ENCODE measurements around the gene SCN8A. TPM values are rescaled to one million over a fixed set of nuclear protein-coding genes. Genes with fewer than 3 reads are reported as not detected.

SCN8A gene
- total and polyA plus RNA-seq, 2 experiments from 2014 or later, result 4.6 to 23.9 TPM

DNA sequence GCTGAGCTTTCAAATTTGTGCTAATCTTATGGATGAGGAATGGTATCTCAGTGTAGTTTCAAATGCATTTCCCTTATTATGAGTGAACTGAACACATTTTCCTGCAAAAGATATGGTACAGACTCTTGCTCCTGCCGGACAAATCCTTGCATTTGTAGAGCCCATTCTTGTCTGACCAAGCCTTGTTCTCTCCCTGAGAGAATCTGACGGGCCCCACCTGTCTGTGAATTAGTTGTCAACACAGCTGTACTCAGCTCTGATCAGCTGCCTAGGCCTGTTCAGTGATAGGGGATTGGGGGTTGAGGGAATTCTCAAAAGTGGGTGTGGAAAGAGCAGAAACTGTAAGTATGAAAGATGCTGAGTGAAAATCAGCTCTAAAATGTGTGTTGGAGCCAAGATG lies 42.8 kb upstream of the SCN8A start:
- H3K4me3 ChIP-seq, result no peak overlapping the region
- H3K9me2 ChIP-seq (ENCODE audit: insufficient read depth), result no peaks in the 10 kb centered on the region
- H3F3A ChIP-seq (replicated peaks; ENCODE audit: low read depth), result no peaks in the 10 kb centered on the region
- H3K4me2 ChIP-seq, result no peak overlapping the region
- H3K4me3 Mint-ChIP-seq, result no peak overlapping the region
- no peaks in the 10 kb centered on the region; the same call in 2 of the 3 replicates for H3K36me3 Mint-ChIP-seq (ENCODE audit: low read depth)
- H3K27ac Mint-ChIP-seq, result no peak overlapping the region
- H3K79me2 ChIP-seq (replicated peaks; ENCODE audit: insufficient read depth), result no peaks in the 10 kb centered on the region
- H4K20me1 ChIP-seq (replicated peaks; ENCODE audit: insufficient read depth), result no peaks in the 10 kb centered on the region
- H3K27me3 Mint-ChIP-seq (ENCODE audit: insufficient read depth, low read depth, poor library complexity), result peaks cover 4% of the 10 kb centered on the region
- no peak for ATAC-seq
- H3K9me3 Mint-ChIP-seq, result no peaks in the 10 kb centered on the region; the same call in 1 of the 3 replicates
- no peak for TF ChIP-seq JUNB (IDR thresholded peaks at IDR 0.05; ENCODE audit: unreplicated experiment)
- no peak for TF ChIP-seq CREB1 (CRISPR knock-in tag; IDR thresholded peaks at IDR 0.05; ENCODE audit: low read depth)
- TF ChIP-seq ZNF331 (CRISPR knock-in tag; IDR thresholded peaks at IDR 0.05; ENCODE audit: low read depth), result no peak
- no peak for TF ChIP-seq REST (IDR thresholded peaks at IDR 0.05; ENCODE audit: unreplicated experiment)
- TF ChIP-seq ZNF462 (CRISPR knock-in tag; IDR thresholded peaks at IDR 0.05), result no peak
- no peak for TF ChIP-seq EZH2 (IDR thresholded peaks at IDR 0.05; ENCODE audit: low read depth, unreplicated experiment)
- no peak for TF ChIP-seq POLR2AphosphoS5 (IDR thresholded peaks at IDR 0.05; ENCODE audit: low read depth)
- no peak for TF ChIP-seq STAT1 (IDR thresholded peaks at IDR 0.05; ENCODE audit: unreplicated experiment)
- TF ChIP-seq, protein P1, sequence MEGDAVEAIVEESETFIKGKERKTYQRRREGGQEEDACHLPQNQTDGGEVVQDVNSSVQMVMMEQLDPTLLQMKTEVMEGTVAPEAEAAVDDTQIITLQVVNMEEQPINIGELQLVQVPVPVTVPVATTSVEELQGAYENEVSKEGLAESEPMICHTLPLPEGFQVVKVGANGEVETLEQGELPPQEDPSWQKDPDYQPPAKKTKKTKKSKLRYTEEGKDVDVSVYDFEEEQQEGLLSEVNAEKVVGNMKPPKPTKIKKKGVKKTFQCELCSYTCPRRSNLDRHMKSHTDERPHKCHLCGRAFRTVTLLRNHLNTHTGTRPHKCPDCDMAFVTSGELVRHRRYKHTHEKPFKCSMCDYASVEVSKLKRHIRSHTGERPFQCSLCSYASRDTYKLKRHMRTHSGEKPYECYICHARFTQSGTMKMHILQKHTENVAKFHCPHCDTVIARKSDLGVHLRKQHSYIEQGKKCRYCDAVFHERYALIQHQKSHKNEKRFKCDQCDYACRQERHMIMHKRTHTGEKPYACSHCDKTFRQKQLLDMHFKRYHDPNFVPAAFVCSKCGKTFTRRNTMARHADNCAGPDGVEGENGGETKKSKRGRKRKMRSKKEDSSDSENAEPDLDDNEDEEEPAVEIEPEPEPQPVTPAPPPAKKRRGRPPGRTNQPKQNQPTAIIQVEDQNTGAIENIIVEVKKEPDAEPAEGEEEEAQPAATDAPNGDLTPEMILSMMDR (conservative IDR thresholded peaks at IDR 0.05; ENCODE audit: low read depth in 2 of 2), result no peak
- TF ChIP-seq, protein P2, sequence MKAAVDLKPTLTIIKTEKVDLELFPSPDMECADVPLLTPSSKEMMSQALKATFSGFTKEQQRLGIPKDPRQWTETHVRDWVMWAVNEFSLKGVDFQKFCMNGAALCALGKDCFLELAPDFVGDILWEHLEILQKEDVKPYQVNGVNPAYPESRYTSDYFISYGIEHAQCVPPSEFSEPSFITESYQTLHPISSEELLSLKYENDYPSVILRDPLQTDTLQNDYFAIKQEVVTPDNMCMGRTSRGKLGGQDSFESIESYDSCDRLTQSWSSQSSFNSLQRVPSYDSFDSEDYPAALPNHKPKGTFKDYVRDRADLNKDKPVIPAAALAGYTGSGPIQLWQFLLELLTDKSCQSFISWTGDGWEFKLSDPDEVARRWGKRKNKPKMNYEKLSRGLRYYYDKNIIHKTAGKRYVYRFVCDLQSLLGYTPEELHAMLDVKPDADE (IDR thresholded peaks at IDR 0.05), result no peak
- no peak for TF ChIP-seq ZNF114 (CRISPR knock-in tag; IDR thresholded peaks at IDR 0.05)
- no peak for TF ChIP-seq NANOG (IDR thresholded peaks at IDR 0.05; ENCODE audit: borderline replicate concordance)
- no peaks in the 10 kb centered on the region for H3K27me3 ChIP-seq (ENCODE audit: insufficient read depth)
- H3K4me1 Mint-ChIP-seq, result peaks cover 45% of the 10 kb centered on the region
- DNase-seq (ENCODE audit: low spot score), result no peak
- no peak overlapping the region for H3K27ac ChIP-seq (ENCODE audit: low read depth)
- H3K36me3 ChIP-seq (ENCODE audit: insufficient read depth), result no peaks in the 10 kb centered on the region; the same call in 1 of the 2 replicates
- H3K4me1 ChIP-seq (ENCODE audit: insufficient read depth), result 0 out of 2 replicates have a peak, but pooled peaks cover 6% of the 10 kb centered on the region
- no peak overlapping the region for H2AFZ ChIP-seq

Data from GM23338 (cell line).